Astrocyte of the spinal cord (primary cell): ENCODE results near the gene GDA.
"Not testable (repeated sequence)": the region's sequence is repeated elsewhere in the genome, so short reads cannot be mapped to it uniquely, and the experiment has no call there.

Experiments used
- DNase-seq: peaks from one replicate; pipeline ENCODE4 v3.0.0; 2011; ENCODE audit warnings: low read depth, low spot score
- H3K4me3 ChIP-seq: 2 replicates; pipeline ENCODE4 v1.5.1; 2011; ENCODE audit warnings: low read depth, mild to moderate bottlenecking, low read length, moderate library complexity
- CTCF ChIP-seq: IDR thresholded peaks from 2 replicates; pipeline ENCODE4 v1.5.1; 2012; ENCODE audit warnings: low read depth, mild to moderate bottlenecking, low read length, inconsistent platforms
- in situ Hi-C: cut with HindIII; loops from 2 replicates; pipeline ENCODE4 v1.10.0; 2017; ENCODE audit warnings: low sequenced_read_pairs

Gene GDA

GRCh38 chr9:72257814-72258213 is 108.6 kb downstream of the GDA start:
- no peak overlapping the region for H3K4me3 ChIP-seq
- TF ChIP-seq CTCF: no peak
- in situ Hi-C loops: no loop called here
- DNase-seq: no peak

- in situ Hi-C loops: no loop called here
- H3K4me3 ChIP-seq: no peak overlapping the region
- TF ChIP-seq CTCF: no peak
- DNase-seq: no peak
Observed at GRCh38 chr9:72262063-72262462, 112.8 kb downstream of the GDA start.

GRCh38 chr9:72263572-72263971 is 114.3 kb downstream of the GDA start:
- in situ Hi-C loops: no loop called here
- no peak for TF ChIP-seq CTCF
- DNase-seq: no peak
- H3K4me3 ChIP-seq: no peak overlapping the region

- no peak for TF ChIP-seq CTCF
- DNase-seq: no peak
- H3K4me3 ChIP-seq: no peak overlapping the region
- in situ Hi-C loops: no loop called here
Observed at GRCh38 chr9:72268961-72269360, 119.7 kb downstream of the GDA start.

GRCh38 chr9:72270359-72270758 is 121.1 kb downstream of the GDA start:
- DNase-seq, H3K4me3 ChIP-seq, in situ Hi-C loops: not testable (repeated sequence)

- TF ChIP-seq CTCF: peak; percentile 89
- no peak overlapping the region for H3K4me3 ChIP-seq
- peak; percentile 50 for DNase-seq
- in situ Hi-C loops: no loop called here
Observed at GRCh38 chr9:72271613-72272478, 122.6 kb downstream of the GDA start.

GRCh38 chr9:72274441-72274840 is 125.2 kb downstream of the GDA start:
- no peak for TF ChIP-seq CTCF
- in situ Hi-C loops: no loop called here
- no peak overlapping the region for H3K4me3 ChIP-seq
- DNase-seq: no peak
